Panc1 (cell line): Measurements from ENCODE around the gene COL23A1. TPM values are rescaled to one million over a fixed set of nuclear protein-coding genes. Genes with fewer than 3 reads are reported as not detected.

ENCODE experiments used
- ATAC-seq: fragments of 200-7000 bp; cut with Tn5 transposase; 2 replicates; pipeline ENCODE4 v1.9.1; 2020; ENCODE audit warnings: mild to moderate bottlenecking, moderate library complexity
- BruUV-seq: library from RNA; stranded (reverse); fragments of 400-500 nt; replicated peaks from 2 replicates; lab custom pipeline; 2021; lab: Mats Ljungman, UMichigan
- CTCF ChIA-PET: fragments of 300-600 bp; sonication (Branson Sonifier 250); formaldehyde crosslinking; loops from one replicate; lab custom pipeline; 2022; ENCODE audit warnings: antibody characterized with exemption; lab: Charles Lee
- POLR2A ChIA-PET: fragments of 300-600 bp; sonication (Branson Sonifier 250); formaldehyde crosslinking; loops from one replicate; lab custom pipeline; 2022; ENCODE audit warnings: antibody characterized with exemption; lab: Charles Lee
- DNase-seq: peaks from one replicate; pipeline ENCODE4 v3.0.0-alpha.2; 2010; ENCODE audit warnings: low read depth, low spot score
- H3K27ac ChIP-seq: 2 replicates; pipeline ENCODE4 v1.5.1; 2011; ENCODE audit warnings: mild to moderate bottlenecking, low read length, inconsistent platforms
- H3K27me3 ChIP-seq: fragments of 200-500 bp; sonication (Bioruptor generic); 2 replicates; pipeline ENCODE4 v1.6.0; 2014; ENCODE audit warnings: low read length, inconsistent platforms; ENCODE audit not compliant: control insufficient read depth, insufficient read depth
- H3K36me3 ChIP-seq: fragments of 200-500 bp; sonication (Bioruptor generic); 2 replicates; pipeline ENCODE4 v1.5.1; 2014; ENCODE audit warnings: inconsistent platforms, mild to moderate bottlenecking, low read length, moderate library complexity; ENCODE audit not compliant: control insufficient read depth, insufficient read depth
- H3K4me1 ChIP-seq: 2 replicates; pipeline ENCODE4 v1.5.1; 2011; ENCODE audit warnings: inconsistent platforms, mild to moderate bottlenecking, low read length, moderate library complexity; ENCODE audit not compliant: control insufficient read depth, insufficient read depth
- H3K4me3 ChIP-seq, 2 experiments: 2 replicates each; pipeline ENCODE4 v1.5.1; 2011 to 2012; ENCODE audit warnings: low read depth in 2 of 2, low read length in 2 of 2, mild to moderate bottlenecking in 2 of 2, inconsistent platforms in 1 of 2, moderate library complexity in 1 of 2
- H3K9me3 ChIP-seq: fragments of 200-500 bp; sonication (Bioruptor generic); 2 replicates; pipeline ENCODE4 v1.5.1; 2014; ENCODE audit warnings: low read depth, mild to moderate bottlenecking, inconsistent platforms, low read length, moderate library complexity; ENCODE audit not compliant: control insufficient read depth, insufficient read depth
- CTCF ChIP-seq: fragments of 450-650 bp; IDR thresholded peaks from 2 replicates; pipeline ENCODE4 v1.5.1; 2017; ENCODE audit warnings: mild to moderate bottlenecking
- POLR2AphosphoS5 ChIP-seq: IDR thresholded peaks from 2 replicates; pipeline ENCODE4 v1.6.1; 2012; ENCODE audit warnings: mild to moderate bottlenecking, low read depth, low read length, moderate library complexity
- SIN3A ChIP-seq: IDR thresholded peaks from 2 replicates; pipeline ENCODE4 v1.6.1; 2012; ENCODE audit warnings: low read depth, mild to moderate bottlenecking, low read length, moderate library complexity, borderline replicate concordance; ENCODE audit not compliant: insufficient read depth
- TCF7L2 ChIP-seq: IDR thresholded peaks from 2 replicates; pipeline ENCODE4 v1.6.1; 2011; ENCODE audit warnings: mild to moderate bottlenecking, low read depth, low read length, inconsistent platforms
- in situ Hi-C: cut with HindIII; loops from 2 replicates; pipeline ENCODE4 v1.10.0; 2016; ENCODE audit warnings: low sequenced_read_pairs, low pct_unique_long_range_greater_than_20kb
- intact Hi-C: fragments of 100-400 bp; cut with micrococcal nuclease; formaldehyde crosslinking; loops from one replicate; pipeline ENCODE4 v1.10.0; 2022; ENCODE audit not compliant: unreplicated experiment
- total RNA-seq: library from RNA; stranded (reverse); gene quantifications from one replicate; pipeline ENCODE4 v1.2.1, GENCODE V29; 2021; ENCODE audit not compliant: unreplicated experiment
- TF ChIP-seq, protein P1 (sequence below), 2 experiments: IDR thresholded peaks; 2 replicates each; pipeline ENCODE4 v1.6.1; 2011 to 2012; ENCODE audit warnings: low read depth in 2 of 2, control low read depth in 1 of 2, low read length in 1 of 2, mild to moderate bottlenecking in 1 of 2, moderate library complexity in 1 of 2; ENCODE audit not compliant: insufficient read depth in 1 of 2

COL23A1 gene
- total RNA-seq, 1 experiment from 2014 or later, result 0.05 TPM

DNA sequence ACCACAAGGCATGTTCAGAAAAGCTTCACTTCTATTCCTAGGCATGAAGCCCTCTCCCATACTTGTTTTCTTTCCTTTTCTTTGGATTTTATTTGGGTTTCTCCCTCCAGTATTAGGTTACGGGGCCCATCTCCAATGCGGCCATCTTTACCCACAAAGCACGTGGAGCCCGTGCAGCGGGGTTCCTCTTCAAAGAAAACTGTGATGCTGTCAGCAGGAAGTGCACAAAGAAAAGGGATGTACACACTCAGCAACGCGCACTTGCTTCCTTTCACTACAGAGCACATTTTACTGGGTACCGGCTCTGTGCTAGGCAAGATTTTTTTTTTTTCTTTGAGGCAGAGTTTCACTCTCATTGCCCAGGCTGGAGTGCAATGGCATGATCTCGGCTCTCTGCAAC, 106.6 kb downstream of the COL23A1 start:
- no peaks in the 10 kb centered on the region for H3K9me3 ChIP-seq
- no peaks in the 10 kb centered on the region for H3K4me1 ChIP-seq
- BruUV-seq, result no TSS peak
- no peak for ATAC-seq
- no peak for DNase-seq
- intact Hi-C loops, result no loop called here
- CTCF ChIA-PET, result interaction anchor here (0.7 kb wide), 1 partner anchor 31 kb away, joined by 5 read pairs; no protein-coding TSS in a partner anchor
- H3K27ac ChIP-seq, result no peak overlapping the region
- no peaks in the 10 kb centered on the region for H3K36me3 ChIP-seq
- no peak overlapping the region for H3K4me3 ChIP-seq
- POLR2A ChIA-PET, result no interaction called here
- TF ChIP-seq CTCF (no peak), TCF7L2 (no peak), POLR2AphosphoS5 (no peak), SIN3A (no peak)
- TF ChIP-seq, protein P1, sequence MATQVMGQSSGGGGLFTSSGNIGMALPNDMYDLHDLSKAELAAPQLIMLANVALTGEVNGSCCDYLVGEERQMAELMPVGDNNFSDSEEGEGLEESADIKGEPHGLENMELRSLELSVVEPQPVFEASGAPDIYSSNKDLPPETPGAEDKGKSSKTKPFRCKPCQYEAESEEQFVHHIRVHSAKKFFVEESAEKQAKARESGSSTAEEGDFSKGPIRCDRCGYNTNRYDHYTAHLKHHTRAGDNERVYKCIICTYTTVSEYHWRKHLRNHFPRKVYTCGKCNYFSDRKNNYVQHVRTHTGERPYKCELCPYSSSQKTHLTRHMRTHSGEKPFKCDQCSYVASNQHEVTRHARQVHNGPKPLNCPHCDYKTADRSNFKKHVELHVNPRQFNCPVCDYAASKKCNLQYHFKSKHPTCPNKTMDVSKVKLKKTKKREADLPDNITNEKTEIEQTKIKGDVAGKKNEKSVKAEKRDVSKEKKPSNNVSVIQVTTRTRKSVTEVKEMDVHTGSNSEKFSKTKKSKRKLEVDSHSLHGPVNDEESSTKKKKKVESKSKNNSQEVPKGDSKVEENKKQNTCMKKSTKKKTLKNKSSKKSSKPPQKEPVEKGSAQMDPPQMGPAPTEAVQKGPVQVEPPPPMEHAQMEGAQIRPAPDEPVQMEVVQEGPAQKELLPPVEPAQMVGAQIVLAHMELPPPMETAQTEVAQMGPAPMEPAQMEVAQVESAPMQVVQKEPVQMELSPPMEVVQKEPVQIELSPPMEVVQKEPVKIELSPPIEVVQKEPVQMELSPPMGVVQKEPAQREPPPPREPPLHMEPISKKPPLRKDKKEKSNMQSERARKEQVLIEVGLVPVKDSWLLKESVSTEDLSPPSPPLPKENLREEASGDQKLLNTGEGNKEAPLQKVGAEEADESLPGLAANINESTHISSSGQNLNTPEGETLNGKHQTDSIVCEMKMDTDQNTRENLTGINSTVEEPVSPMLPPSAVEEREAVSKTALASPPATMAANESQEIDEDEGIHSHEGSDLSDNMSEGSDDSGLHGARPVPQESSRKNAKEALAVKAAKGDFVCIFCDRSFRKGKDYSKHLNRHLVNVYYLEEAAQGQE (IDR thresholded peaks at IDR 0.05; ENCODE audit: insufficient read depth in 1 of 2, low read depth in 2 of 2, low read length in 1 of 2), result no peak
- 0 out of 2 replicates have a peak, but pooled peaks cover 2% of the 10 kb centered on the region for H3K27me3 ChIP-seq
- in situ Hi-C loops, result no loop called here

GRCh38 chr5:178479261-178479660, 110.9 kb downstream of the COL23A1 start:
- POLR2A ChIA-PET, result no interaction called here
- H3K27ac ChIP-seq, result no peak overlapping the region
- ATAC-seq, result no peak
- DNase-seq, result no peak
- TF ChIP-seq CTCF (no peak), TCF7L2 (no peak), SIN3A (no peak)
- TF ChIP-seq, protein P1 (IDR thresholded peaks at IDR 0.05; ENCODE audit: insufficient read depth in 1 of 2, low read depth in 2 of 2, low read length in 1 of 2), result no peak
- CTCF ChIA-PET, result no interaction called here
- peaks cover 3% of the 10 kb centered on the region; the same call in 1 of the 2 replicates for H3K27me3 ChIP-seq
- intact Hi-C loops (no loop called here), in situ Hi-C loops (no loop called here)
- H3K4me1 ChIP-seq, result no peaks in the 10 kb centered on the region
- no TSS peak for BruUV-seq
- H3K4me3 ChIP-seq, result no peak overlapping the region
- no peaks in the 10 kb centered on the region for H3K9me3 ChIP-seq
- no peaks in the 10 kb centered on the region for H3K36me3 ChIP-seq
